Sigmoid colon (tissue), 4 donors: ENCODE results near the gene TP73.

Experiments
- CTCF ChIP-seq, 4 experiments: fragments of 450-650 bp in 3 of 4; fragments of 200-600 bp in 1 of 4; IDR thresholded peaks; one replicate each; pipeline ENCODE4 v1.5.1; 2016 to 2019; ENCODE audit warnings: antibody characterized with exemption in 4 of 4, mild to moderate bottlenecking in 3 of 4, moderate library complexity in 2 of 4
- POLR2A ChIP-seq, 2 donors: fragments of 450-650 bp; IDR thresholded peaks; one replicate each; pipeline ENCODE4 v1.6.1; 2016; ENCODE audit warnings: antibody characterized with exemption in 2 of 2, mild to moderate bottlenecking in 2 of 2, moderate library complexity in 2 of 2
- POLR2AphosphoS5 ChIP-seq, 4 donors: sonication (generic); formaldehyde crosslinking; IDR thresholded peaks; one replicate each; pipeline ENCODE4 v1.6.1; 2017; ENCODE audit warnings: antibody characterized with exemption in 4 of 4

GRCh38 chr1:3785456-3786157, 133.3 kb downstream of the TP73 start:
- TF ChIP-seq CTCF (IDR thresholded peaks at IDR 0.05) (no peak), POLR2A (IDR thresholded peaks at IDR 0.05) (no peak), POLR2AphosphoS5 (IDR thresholded peaks at IDR 0.05) (no peak)
